Measurements from ENCODE around the gene GPATCH2. TPM values are rescaled to one million over a fixed set of nuclear protein-coding genes. Genes with fewer than 3 reads are reported as not detected.

Gene GPATCH2
- total and polyA plus RNA-seq, 8 donors = 2.7 to 9.0 (median 5.0) TPM

DNA sequence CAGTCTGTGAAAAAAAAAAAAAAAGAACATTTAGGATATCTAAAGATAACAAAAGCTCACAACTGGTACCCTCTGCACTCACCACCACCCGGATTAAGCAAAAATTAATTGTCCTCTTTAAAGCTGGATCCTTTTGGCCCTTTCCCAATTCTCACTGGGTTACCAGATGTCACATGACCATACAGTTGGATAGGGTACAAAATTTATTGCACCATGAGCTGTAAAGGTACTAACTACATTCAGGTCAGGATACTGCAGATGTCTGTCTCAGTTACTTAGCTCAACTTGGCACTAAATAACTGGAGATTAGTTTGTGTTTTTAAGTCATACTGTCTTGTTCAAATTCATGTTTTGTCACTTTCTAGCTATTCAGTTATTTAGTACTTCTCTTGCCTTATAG is 96.3 kb downstream of the GPATCH2 start:
- peak in 3 of 4 donors; percentile 37 to 56 (median 52) for ATAC-seq
- WGBS, 2 donors = 66 to 83% methylated on average over 1 of the region's 1 CpG
- H3K4me1 ChIP-seq = peaks cover 0 to 5% (median 0%) of the 10 kb centered on the region in 3 donors
- TF ChIP-seq, protein P1, sequence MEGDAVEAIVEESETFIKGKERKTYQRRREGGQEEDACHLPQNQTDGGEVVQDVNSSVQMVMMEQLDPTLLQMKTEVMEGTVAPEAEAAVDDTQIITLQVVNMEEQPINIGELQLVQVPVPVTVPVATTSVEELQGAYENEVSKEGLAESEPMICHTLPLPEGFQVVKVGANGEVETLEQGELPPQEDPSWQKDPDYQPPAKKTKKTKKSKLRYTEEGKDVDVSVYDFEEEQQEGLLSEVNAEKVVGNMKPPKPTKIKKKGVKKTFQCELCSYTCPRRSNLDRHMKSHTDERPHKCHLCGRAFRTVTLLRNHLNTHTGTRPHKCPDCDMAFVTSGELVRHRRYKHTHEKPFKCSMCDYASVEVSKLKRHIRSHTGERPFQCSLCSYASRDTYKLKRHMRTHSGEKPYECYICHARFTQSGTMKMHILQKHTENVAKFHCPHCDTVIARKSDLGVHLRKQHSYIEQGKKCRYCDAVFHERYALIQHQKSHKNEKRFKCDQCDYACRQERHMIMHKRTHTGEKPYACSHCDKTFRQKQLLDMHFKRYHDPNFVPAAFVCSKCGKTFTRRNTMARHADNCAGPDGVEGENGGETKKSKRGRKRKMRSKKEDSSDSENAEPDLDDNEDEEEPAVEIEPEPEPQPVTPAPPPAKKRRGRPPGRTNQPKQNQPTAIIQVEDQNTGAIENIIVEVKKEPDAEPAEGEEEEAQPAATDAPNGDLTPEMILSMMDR (IDR thresholded peaks at IDR 0.05) = no peak
- H3K27ac ChIP-seq = no peak overlapping the region
- no peak for FAIRE-seq
- no peaks in the 10 kb centered on the region for H3K9me3 ChIP-seq
- intact Hi-C loops (cut with DNase I) = no loop called here
- no peaks in the 10 kb centered on the region for H3K27me3 ChIP-seq
- no peak for DNase-seq
- H3K4me3 ChIP-seq = no peak overlapping the region
- H3K36me3 ChIP-seq = no peaks in the 10 kb centered on the region

DNA sequence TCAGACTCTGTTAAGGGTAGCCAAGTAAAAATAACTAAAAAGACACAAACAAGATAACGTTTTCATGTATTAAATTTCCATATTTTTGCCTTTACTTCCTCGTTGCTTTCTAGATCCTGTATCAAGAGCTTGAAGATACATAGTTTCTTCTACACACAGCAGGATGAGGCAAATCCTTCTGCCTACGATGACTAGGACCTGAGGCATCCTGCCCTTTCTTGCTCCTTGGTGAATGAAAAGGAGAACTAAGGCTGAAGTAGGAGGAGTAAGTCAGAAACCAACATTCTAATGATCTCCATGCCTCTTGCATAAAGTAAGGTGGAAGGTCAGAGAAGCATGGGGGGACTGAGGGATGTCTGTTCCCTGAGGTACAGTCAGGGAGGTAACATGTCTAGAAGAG is 102.6 kb downstream of the GPATCH2 start:
- WGBS, 2 donors = 84 to 87% methylated on average over 3 of the region's 3 CpGs
- FAIRE-seq = no peak
- no peak for ATAC-seq
- no peak overlapping the region for H3K4me3 ChIP-seq
- TF ChIP-seq, protein P1 (IDR thresholded peaks at IDR 0.05) = no peak
- no peaks in the 10 kb centered on the region for H3K36me3 ChIP-seq
- H3K4me1 ChIP-seq = no peaks in the 10 kb centered on the region
- no peaks in the 10 kb centered on the region for H3K9me3 ChIP-seq
- no peak for DNase-seq
- H3K27me3 ChIP-seq = no peaks in the 10 kb centered on the region
- intact Hi-C loops (cut with DNase I) = no loop called here
- H3K27ac ChIP-seq = no peak overlapping the region

DNA sequence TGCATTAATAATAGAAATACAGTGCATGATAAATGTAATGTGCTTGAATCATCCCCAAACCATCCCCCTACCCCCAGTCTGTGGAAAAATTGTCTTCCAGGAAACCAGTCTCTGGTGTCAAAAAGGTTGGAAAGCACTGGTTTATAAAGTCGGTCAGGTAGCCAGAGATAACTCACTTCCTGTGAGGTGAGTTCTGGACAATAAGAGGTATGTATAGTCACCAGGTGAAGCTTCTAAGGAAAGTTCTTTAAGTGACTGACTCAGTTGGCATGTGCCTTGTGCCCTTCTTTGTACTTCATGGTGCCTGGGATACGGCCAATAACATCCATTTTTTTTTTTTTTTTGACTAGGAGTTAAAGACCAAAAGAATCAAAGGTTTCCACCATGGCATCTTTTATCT is 103.7 kb downstream of the GPATCH2 start:
- intact Hi-C loops (cut with DNase I) = no loop called here
- Histone ChIP-seq H3K9me3 (no peaks in the 10 kb centered on the region), H3K4me1 (no peaks in the 10 kb centered on the region), H3K27ac (no peak overlapping the region), H3K36me3 (no peaks in the 10 kb centered on the region), H3K4me3 (no peak overlapping the region), H3K27me3 (no peaks in the 10 kb centered on the region)
- TF ChIP-seq, protein P1 (IDR thresholded peaks at IDR 0.05) = no peak
- FAIRE-seq = no peak
- DNase-seq = no peak
- 98% methylated on average over 2 of the region's 2 CpGs for WGBS, 2 donors
- no peak for ATAC-seq

DNA sequence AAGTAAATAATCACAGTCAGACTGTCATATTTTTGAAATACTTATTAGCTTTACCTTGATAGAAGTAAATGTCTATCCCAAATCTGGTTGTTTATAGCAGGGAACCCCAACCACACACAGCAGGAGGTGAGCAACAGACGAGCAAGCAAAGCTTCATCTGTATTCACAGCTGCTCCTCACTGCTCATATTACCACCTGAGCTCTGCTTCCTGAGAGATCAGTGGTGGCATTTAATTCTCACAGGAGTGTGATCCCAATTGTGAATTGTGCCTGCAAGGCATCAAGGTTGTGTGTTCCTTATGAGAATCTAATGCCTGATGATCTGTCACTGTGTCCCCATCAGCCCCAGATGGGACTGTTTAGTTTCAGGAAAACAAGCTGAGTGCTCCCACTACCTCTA is 104.3 kb downstream of the GPATCH2 start:
- H3K4me3 ChIP-seq = no peak overlapping the region
- no peaks in the 10 kb centered on the region for H3K27me3 ChIP-seq
- no peak for FAIRE-seq
- H3K27ac ChIP-seq = no peak overlapping the region
- 96 to 98% methylated on average over 1 of the region's 1 CpG for WGBS, 2 donors
- TF ChIP-seq, protein P1 (IDR thresholded peaks at IDR 0.05) = no peak
- no peaks in the 10 kb centered on the region for H3K36me3 ChIP-seq
- DNase-seq = no peak
- H3K4me1 ChIP-seq = no peaks in the 10 kb centered on the region
- ATAC-seq = no peak
- intact Hi-C loops (cut with DNase I) = no loop called here
- H3K9me3 ChIP-seq = no peaks in the 10 kb centered on the region

DNA sequence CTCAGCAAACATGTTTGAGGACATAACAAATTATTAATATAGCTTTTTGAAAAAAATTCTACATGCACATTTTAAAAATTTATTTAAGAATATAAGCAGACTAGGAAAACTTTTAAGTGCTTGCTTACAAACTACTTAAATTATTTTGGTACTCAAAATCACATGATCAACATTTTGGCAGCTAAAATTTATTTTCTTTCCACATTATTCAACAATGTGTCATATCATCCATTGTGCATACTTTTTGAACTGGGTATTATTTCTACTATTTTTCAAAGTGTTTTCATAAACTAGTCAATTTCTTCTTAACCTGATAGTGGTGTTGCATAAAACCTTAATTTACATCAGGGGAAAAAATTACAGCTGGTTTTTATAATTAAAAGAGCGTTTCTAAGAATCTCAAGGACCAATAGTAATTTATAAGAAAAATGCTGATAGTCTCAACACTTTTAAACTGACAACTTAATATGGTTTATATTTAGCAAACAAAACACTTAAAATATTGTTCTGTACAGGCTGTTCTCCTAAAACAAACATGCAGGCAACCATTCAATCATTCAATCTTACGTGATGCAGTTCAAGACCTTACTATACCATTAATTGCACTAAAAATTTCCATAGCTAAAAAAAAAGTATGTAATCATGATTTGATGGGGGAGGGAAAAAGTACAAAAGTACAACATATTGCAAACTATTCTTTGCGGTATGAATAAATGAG is 105.0 kb downstream of the GPATCH2 start:
- 84 to 86% methylated on average over 3 of the region's 3 CpGs for whole genome bisulfite sequencing, 2 donors
- intact Hi-C loops (cut with DNase I) = no loop called here
- Histone ChIP-seq H3K27me3 (no peaks in the 10 kb centered on the region), H3K27ac (no peak overlapping the region), H3K9me3 (no peaks in the 10 kb centered on the region), H3K4me3 (no peak overlapping the region), H3K36me3 (no peaks in the 10 kb centered on the region), H3K4me1 (no peaks in the 10 kb centered on the region)
- ATAC-seq = no peak
- DNase-seq = no peak
- TF ChIP-seq, protein P1 (IDR thresholded peaks at IDR 0.05) = no peak
- no peak for FAIRE-seq

All from pancreas (tissue), 10 donors.